ENCODE data around the gene ENO3.

DNA sequence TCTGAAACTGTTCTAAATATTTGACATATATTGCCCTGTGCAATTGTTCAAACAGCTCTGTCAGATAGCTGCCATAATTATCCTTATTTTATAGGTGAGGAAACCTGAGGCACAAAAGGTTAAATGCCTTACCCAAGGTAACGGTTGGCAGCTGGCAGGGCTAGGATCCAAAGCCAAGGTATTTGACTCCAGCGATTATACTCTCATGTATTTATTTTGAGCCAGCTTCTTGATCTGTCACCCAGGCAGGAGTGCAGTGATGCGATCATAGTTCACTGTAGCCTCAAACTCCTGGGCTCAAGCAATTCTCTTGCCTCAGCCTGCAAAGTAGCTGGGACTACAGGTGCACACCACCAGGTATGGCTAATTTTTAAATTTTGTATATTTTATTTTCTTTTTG is 7.2 kb downstream of the ENO3 start:
- TF ChIP-seq DPF2 (IDR thresholded peaks at IDR 0.05) (no peak), POLR2AphosphoS5 (IDR thresholded peaks at IDR 0.05; ENCODE audit: low read length) (no peak), NR2C2 (IDR thresholded peaks at IDR 0.05; ENCODE audit: borderline replicate concordance, control insufficient read depth, insufficient read length, low read depth) (no peak), NFIC (IDR thresholded peaks at IDR 0.05; ENCODE audit: low read depth, low read length) (no peak), EP300 (IDR thresholded peaks at IDR 0.05; ENCODE audit: borderline replicate concordance in 1 of 2, control insufficient read depth in 1 of 2, low read depth in 2 of 2, low read length in 2 of 2) (no peak), TAF1 (IDR thresholded peaks at IDR 0.05; ENCODE audit: borderline replicate concordance, low read depth, low read length) (no peak), RAD21 (IDR thresholded peaks at IDR 0.05; ENCODE audit: insufficient read depth, low read depth, low read length) (no peak), BRCA1 (IDR thresholded peaks at IDR 0.05; ENCODE audit: low read depth, low read length) (no peak)
- TF ChIP-seq, protein P1, sequence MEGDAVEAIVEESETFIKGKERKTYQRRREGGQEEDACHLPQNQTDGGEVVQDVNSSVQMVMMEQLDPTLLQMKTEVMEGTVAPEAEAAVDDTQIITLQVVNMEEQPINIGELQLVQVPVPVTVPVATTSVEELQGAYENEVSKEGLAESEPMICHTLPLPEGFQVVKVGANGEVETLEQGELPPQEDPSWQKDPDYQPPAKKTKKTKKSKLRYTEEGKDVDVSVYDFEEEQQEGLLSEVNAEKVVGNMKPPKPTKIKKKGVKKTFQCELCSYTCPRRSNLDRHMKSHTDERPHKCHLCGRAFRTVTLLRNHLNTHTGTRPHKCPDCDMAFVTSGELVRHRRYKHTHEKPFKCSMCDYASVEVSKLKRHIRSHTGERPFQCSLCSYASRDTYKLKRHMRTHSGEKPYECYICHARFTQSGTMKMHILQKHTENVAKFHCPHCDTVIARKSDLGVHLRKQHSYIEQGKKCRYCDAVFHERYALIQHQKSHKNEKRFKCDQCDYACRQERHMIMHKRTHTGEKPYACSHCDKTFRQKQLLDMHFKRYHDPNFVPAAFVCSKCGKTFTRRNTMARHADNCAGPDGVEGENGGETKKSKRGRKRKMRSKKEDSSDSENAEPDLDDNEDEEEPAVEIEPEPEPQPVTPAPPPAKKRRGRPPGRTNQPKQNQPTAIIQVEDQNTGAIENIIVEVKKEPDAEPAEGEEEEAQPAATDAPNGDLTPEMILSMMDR (IDR thresholded peaks at IDR 0.05 in 2 of 3, conservative IDR thresholded peaks at IDR 0.05 in 1 of 3; ENCODE audit: control insufficient read depth in 2 of 3, extremely low read depth in 1 of 3, insufficient read depth in 1 of 3, low read depth in 3 of 3, low read length in 3 of 3), result no peak
- TF ChIP-seq, protein P2, sequence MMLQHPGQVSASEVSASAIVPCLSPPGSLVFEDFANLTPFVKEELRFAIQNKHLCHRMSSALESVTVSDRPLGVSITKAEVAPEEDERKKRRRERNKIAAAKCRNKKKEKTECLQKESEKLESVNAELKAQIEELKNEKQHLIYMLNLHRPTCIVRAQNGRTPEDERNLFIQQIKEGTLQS (IDR thresholded peaks at IDR 0.05; ENCODE audit: borderline replicate concordance, extremely low read depth, low read depth, low read length), result no peak
- TF ChIP-seq, protein P3, sequence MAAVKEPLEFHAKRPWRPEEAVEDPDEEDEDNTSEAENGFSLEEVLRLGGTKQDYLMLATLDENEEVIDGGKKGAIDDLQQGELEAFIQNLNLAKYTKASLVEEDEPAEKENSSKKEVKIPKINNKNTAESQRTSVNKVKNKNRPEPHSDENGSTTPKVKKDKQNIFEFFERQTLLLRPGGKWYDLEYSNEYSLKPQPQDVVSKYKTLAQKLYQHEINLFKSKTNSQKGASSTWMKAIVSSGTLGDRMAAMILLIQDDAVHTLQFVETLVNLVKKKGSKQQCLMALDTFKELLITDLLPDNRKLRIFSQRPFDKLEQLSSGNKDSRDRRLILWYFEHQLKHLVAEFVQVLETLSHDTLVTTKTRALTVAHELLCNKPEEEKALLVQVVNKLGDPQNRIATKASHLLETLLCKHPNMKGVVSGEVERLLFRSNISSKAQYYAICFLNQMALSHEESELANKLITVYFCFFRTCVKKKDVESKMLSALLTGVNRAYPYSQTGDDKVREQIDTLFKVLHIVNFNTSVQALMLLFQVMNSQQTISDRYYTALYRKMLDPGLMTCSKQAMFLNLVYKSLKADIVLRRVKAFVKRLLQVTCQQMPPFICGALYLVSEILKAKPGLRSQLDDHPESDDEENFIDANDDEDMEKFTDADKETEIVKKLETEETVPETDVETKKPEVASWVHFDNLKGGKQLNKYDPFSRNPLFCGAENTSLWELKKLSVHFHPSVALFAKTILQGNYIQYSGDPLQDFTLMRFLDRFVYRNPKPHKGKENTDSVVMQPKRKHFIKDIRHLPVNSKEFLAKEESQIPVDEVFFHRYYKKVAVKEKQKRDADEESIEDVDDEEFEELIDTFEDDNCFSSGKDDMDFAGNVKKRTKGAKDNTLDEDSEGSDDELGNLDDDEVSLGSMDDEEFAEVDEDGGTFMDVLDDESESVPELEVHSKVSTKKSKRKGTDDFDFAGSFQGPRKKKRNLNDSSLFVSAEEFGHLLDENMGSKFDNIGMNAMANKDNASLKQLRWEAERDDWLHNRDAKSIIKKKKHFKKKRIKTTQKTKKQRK (IDR thresholded peaks at IDR 0.05; ENCODE audit: low read depth, low read length), result no peak
- TF ChIP-seq, protein P4, sequence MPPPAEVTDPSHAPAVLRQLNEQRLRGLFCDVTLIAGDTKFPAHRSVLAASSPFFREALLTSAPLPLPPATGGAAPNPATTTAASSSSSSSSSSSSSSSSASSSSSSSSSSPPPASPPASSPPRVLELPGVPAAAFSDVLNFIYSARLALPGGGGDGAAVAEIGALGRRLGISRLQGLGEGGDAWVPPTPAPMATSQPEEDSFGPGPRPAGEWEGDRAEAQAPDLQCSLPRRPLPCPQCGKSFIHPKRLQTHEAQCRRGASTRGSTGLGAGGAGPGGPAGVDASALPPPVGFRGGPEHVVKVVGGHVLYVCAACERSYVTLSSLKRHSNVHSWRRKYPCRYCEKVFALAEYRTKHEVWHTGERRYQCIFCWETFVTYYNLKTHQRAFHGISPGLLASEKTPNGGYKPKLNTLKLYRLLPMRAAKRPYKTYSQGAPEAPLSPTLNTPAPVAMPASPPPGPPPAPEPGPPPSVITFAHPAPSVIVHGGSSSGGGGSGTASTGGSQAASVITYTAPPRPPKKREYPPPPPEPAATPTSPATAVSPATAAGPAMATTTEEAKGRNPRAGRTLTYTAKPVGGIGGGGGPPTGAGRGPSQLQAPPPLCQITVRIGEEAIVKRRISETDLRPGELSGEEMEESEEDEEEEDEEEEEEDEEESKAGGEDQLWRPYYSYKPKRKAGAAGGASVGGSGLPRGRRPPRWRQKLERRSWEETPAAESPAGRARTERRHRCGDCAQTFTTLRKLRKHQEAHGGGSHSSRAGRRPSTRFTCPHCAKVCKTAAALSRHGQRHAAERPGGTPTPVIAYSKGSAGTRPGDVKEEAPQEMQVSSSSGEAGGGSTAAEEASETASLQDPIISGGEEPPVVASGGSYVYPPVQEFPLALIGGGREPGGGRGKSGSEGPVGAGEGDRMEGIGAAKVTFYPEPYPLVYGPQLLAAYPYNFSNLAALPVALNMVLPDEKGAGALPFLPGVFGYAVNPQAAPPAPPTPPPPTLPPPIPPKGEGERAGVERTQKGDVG (CRISPR knock-in tag; IDR thresholded peaks at IDR 0.05), result no peak
- TF ChIP-seq, protein P5, sequence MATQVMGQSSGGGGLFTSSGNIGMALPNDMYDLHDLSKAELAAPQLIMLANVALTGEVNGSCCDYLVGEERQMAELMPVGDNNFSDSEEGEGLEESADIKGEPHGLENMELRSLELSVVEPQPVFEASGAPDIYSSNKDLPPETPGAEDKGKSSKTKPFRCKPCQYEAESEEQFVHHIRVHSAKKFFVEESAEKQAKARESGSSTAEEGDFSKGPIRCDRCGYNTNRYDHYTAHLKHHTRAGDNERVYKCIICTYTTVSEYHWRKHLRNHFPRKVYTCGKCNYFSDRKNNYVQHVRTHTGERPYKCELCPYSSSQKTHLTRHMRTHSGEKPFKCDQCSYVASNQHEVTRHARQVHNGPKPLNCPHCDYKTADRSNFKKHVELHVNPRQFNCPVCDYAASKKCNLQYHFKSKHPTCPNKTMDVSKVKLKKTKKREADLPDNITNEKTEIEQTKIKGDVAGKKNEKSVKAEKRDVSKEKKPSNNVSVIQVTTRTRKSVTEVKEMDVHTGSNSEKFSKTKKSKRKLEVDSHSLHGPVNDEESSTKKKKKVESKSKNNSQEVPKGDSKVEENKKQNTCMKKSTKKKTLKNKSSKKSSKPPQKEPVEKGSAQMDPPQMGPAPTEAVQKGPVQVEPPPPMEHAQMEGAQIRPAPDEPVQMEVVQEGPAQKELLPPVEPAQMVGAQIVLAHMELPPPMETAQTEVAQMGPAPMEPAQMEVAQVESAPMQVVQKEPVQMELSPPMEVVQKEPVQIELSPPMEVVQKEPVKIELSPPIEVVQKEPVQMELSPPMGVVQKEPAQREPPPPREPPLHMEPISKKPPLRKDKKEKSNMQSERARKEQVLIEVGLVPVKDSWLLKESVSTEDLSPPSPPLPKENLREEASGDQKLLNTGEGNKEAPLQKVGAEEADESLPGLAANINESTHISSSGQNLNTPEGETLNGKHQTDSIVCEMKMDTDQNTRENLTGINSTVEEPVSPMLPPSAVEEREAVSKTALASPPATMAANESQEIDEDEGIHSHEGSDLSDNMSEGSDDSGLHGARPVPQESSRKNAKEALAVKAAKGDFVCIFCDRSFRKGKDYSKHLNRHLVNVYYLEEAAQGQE (IDR thresholded peaks at IDR 0.05; ENCODE audit: low read depth, low read length), result no peak
